WTC11 (cell line): ENCODE results near the gene ANP32D.

ENCODE experiments used
- CTCF ChIP-seq: fragments of 200-600 bp; IDR thresholded peaks from 2 replicates; pipeline ENCODE4 v1.8.0; 2022; ENCODE audit warnings: antibody characterized with exemption
- IRF2 ChIP-seq: sonication (generic); formaldehyde crosslinking; IDR thresholded peaks from 2 replicates; pipeline ENCODE4 v1.8.0; 2022; ENCODE audit warnings: low read depth, missing genetic modification reagents, borderline replicate concordance
- MYBL2 ChIP-seq: sonication (generic); formaldehyde crosslinking; IDR thresholded peaks from 2 replicates; pipeline ENCODE4 v1.8.1; 2023; ENCODE audit warnings: mild to moderate bottlenecking, moderate library complexity, missing genetic modification reagents
- NFE2L1 ChIP-seq: sonication (generic); formaldehyde crosslinking; IDR thresholded peaks from 2 replicates; pipeline ENCODE4 v1.8.1; 2023; ENCODE audit warnings: missing genetic modification reagents
- NR2C2 ChIP-seq: sonication (generic); formaldehyde crosslinking; IDR thresholded peaks from 2 replicates; pipeline ENCODE4 v1.8.0; 2022; ENCODE audit warnings: mild to moderate bottlenecking, missing genetic modification reagents
- TF ChIP-seq, protein P1 (sequence below): sonication (generic); formaldehyde crosslinking; conservative IDR thresholded peaks from 2 replicates; pipeline ENCODE4 v1.8.1; 2022; ENCODE audit warnings: mild to moderate bottlenecking, missing genetic modification reagents
- TF ChIP-seq, protein P2 (sequence below): sonication (generic); formaldehyde crosslinking; IDR thresholded peaks from 2 replicates; pipeline ENCODE4 v1.8.0; 2022; ENCODE audit warnings: mild to moderate bottlenecking, missing genetic modification reagents
- TF ChIP-seq, protein P3 (sequence below): sonication (generic); formaldehyde crosslinking; IDR thresholded peaks from 2 replicates; pipeline ENCODE4 v1.8.1; 2023; ENCODE audit warnings: mild to moderate bottlenecking, missing genetic modification reagents, moderate library complexity

- TF ChIP-seq IRF2 (CRISPR knock-in tag): no peak
- TF ChIP-seq CTCF: no peak
- TF ChIP-seq, protein P1, sequence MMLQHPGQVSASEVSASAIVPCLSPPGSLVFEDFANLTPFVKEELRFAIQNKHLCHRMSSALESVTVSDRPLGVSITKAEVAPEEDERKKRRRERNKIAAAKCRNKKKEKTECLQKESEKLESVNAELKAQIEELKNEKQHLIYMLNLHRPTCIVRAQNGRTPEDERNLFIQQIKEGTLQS (CRISPR knock-in tag): no peak
- TF ChIP-seq NR2C2 (CRISPR knock-in tag): no peak
- TF ChIP-seq NFE2L1 (CRISPR knock-in tag): no peak
- TF ChIP-seq, protein P2, sequence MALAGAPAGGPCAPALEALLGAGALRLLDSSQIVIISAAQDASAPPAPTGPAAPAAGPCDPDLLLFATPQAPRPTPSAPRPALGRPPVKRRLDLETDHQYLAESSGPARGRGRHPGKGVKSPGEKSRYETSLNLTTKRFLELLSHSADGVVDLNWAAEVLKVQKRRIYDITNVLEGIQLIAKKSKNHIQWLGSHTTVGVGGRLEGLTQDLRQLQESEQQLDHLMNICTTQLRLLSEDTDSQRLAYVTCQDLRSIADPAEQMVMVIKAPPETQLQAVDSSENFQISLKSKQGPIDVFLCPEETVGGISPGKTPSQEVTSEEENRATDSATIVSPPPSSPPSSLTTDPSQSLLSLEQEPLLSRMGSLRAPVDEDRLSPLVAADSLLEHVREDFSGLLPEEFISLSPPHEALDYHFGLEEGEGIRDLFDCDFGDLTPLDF: no peak
- no peak for TF ChIP-seq MYBL2 (CRISPR knock-in tag)
- TF ChIP-seq, protein P3, sequence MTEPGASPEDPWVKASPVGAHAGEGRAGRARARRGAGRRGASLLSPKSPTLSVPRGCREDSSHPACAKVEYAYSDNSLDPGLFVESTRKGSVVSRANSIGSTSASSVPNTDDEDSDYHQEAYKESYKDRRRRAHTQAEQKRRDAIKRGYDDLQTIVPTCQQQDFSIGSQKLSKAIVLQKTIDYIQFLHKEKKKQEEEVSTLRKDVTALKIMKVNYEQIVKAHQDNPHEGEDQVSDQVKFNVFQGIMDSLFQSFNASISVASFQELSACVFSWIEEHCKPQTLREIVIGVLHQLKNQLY (CRISPR knock-in tag): no peak
These were observed 17.2 kb upstream of the ANP32D start for GRCh38 chr12:48455116-48455515.
